HG03064 (cell line): ENCODE measurements around the gene TNNC1.

ENCODE experiments used
- ATAC-seq: cut with Tn5 transposase; IDR thresholded peaks from one replicate; pipeline ENCODE4 v1.9.1; 2021; ENCODE audit warnings: low read depth; ENCODE audit not compliant: unreplicated experiment

The TNNC1 gene

DNA sequence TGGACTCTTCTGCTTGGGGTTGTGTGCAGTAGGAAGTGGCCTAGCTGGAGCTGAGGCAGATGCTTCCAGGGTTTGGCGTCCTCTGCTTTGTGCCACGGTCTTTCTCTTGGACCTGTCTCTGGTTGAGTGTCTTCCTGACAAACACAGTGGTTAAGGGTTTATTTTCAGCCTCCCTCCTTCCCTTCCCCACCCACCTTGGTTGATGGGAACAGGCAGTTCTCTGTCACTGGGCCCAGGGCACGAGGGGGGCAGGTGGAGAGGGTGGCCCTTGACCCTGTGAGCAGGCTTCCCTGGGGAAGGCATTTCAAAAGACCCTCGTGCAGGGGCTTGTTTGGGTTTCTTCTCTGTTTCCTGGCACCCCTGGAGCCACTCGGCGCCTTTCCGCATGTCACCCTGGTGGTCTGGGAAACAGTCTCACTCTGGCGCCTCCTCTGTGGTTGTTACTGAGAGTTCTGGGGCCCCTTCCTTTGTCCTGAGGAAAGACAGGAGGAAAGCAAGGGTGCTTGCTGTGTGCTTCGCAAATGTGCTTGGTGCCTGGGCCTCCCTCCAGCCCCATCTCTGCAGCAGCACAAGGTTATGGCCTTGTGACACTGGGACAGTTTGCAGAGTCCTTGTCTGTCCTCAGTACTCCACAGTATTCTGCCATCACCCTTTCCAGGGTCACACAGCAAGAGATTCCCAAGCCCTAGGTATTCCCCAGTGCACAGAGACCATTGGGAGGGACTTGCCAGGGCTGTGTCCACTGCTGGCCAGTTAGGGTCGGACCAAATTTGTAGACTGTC lies 31.0 kb upstream of the TNNC1 start:
- no peak for ATAC-seq

DNA sequence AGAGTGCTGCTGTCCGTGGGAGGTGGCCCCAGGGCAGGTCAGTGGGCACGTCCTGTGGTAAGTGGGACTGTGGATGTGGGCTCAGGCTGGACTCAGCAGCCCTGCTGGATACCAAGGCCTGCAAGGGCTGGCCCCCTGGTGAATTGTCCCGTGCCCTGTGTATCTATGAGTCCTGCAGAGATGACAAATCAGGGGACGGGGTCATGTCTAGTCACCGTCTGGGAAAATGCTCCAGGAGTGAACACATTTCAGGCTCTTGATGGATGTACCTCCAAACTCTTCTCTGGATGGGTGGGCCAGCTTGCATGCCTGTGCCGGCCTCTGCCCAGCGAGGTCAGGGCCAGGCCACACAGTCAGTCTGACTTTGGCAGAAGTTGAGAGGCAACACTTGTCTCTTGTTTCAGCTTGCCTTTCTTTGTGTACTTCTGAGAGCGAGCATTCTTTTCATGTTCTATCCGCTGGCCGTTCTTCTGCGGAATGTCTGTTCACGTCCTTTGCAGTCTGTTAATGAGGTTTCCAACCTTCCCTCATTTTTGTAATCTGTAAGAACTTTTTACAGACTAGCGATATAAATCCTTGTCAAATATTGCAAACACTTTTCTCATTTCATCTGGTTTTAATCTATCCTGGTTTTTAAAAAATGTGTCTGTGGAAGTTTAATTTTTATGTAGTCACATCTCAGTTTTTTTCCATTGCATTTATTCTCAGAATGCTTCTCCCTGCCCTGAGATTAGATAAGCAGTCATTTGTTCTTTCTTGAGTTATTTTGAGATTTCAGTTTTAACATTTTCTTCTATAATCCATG lies 29.9 kb upstream of the TNNC1 start:
- no peak for ATAC-seq

GRCh38 chr3:52483081-52483480 lies 29.2 kb upstream of the TNNC1 start:
- ATAC-seq: no peak

DNA sequence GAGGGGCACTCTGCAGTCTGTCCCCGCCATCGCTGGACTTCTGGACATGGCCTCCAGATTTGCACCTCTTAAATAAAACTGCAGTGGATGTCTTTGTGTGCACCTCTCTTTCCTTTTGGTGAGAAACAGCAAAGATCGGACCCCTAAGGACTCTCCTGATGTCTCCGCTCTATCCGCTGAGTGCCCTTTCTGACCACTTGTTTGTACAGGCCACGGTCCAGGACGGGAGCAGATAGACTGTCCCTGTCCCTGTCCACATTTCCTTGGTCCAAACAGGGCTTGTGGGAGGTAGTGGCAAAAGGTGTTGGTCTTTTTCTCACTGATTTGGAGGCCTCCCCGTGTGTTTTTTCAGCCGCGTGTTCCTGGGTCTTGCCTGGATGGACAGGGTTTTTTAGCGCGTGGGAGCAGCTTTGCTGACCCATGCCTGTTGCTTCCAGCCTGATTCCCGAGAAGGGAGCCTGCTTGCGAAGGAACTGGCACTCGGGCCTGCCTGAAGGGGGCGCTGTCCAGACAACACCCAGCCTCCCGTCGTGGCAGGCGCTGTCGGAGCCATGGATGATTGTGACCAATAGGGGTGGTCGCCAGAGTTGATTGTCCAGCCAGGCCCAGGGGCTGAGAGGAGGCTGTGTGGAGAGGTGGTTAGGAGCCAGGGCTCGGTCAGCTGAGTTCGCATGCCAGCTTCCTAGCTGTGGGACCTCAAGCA lies 28.1 kb upstream of the TNNC1 start:
- ATAC-seq: no peak

GRCh38 chr3:52480768-52481715 lies 27.2 kb upstream of the TNNC1 start:
- ATAC-seq: no peak

DNA sequence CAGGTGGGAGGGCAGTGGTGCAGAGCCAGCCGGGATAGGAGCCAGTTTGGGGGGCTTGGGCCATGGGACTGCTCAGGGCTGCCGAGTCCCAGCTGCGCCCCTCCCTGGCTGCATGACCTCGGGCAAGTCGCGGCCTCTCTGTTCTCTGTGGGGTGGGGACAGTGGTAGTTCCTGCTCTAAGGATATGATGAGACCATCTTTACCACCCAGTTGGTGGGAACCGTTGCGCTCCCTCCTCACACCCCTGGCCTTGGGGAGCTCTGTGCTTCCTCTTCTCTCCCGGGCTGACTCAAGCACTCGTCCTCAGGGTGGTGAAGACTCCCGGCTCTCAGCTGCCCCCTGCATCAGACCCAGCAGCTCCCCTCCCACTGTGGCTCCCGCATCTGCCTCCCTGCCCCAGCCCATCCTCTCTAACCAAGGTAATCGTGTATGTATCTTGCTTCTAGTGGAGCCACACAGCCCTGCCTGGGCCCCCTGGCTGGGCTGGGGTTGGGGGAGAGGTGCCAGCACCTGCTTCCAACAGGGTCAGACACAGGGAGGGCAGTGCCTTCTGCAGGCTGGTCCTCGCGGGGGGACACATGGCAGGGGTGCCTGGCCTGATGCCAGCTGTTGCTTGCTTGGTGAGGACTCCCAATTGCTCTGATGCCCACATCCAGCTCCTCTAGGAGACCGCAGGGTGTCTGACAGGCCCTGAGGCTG lies 26.2 kb upstream of the TNNC1 start:
- ATAC-seq: no peak

GRCh38 chr3:52479037-52479876 lies 25.4 kb upstream of the TNNC1 start:
- ATAC-seq: no peak

DNA sequence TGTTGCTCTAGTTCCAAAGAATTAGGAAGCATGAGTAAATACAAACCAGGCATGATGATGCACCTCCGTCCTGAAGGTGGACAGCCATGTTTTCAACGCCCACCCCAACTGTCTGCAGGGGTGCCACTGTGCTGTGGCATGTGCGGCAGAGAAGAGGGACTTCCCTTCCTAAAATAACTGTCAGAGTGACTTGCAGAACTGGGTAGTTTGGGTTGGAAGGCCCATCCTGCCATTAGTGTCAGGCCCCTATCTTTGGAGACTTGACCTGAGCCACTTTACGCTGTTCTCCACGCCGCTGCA lies 23.9 kb upstream of the TNNC1 start:
- ATAC-seq: no peak

GRCh38 chr3:52477076-52477795 lies 23.4 kb upstream of the TNNC1 start:
- no peak for ATAC-seq

DNA sequence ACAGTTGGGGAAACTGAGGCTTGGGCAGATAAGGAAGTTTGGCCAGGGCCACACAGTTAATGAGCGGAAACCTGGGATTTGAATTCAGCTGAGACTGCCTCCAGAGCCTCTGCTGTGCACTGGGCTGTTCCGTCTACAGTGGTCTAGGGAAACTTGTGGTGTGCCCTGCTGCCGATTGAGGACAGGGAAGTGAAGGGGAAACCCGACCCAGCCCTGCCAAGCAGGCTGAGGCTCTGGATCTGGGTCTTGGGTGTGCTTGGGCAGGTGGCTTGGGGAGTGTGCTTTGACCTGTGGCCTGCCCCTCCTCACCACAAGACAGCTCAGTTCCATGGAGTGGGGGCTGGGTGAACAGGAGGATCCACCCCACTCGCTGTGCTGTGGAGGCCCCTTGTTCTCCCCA lies 19.2 kb upstream of the TNNC1 start:
- ATAC-seq: no peak

GRCh38 chr3:52472239-52473000 lies 18.6 kb upstream of the TNNC1 start:
- no peak for ATAC-seq

DNA sequence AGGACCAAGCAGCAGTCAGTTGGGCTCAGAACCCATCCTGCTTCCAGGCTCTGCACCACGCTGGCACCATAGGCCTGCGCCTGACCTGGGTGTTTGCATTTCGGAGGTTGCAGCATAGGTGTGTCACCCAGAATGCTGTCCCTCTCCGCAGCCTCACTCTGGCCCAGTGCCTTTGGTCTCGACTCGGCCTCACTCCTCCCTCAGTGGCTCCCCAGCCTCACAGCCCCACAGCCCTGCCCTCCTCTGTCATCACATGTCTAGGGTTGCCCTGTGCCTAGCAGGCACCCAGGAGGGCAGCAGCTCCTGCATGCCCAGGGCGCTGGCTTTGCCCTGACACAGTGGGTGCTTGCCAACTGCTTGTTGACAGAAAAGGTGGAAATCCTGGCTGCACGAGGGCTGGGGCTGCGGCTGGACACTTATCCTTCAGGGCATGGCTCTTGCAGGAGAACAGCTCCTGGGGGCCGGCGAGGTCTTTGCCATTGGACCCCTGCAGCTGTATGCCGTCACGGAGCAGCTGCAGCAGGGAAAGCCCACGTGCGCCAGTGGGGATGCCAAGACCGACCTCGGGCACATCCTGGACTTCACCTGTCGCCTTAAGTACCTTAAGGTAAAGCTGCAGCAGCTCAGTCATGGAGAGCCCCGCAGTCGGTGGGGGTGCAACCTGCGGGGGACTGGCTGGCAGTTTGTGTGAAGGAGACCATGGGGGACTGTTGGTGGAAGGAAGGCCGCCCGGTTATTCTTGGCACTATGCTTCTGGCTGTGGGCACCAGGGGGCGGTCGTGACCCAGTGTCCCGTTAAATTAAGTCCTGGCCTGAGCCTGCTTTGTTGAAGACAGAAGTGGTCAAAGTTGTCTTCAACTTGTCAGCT lies 17.8 kb upstream of the TNNC1 start:
- no peak for ATAC-seq

GRCh38 chr3:52470920-52471319 lies 17.1 kb upstream of the TNNC1 start:
- no peak for ATAC-seq

- no peak for ATAC-seq
These were observed 15.2 kb upstream of the TNNC1 start for GRCh38 chr3:52469001-52469400.

DNA sequence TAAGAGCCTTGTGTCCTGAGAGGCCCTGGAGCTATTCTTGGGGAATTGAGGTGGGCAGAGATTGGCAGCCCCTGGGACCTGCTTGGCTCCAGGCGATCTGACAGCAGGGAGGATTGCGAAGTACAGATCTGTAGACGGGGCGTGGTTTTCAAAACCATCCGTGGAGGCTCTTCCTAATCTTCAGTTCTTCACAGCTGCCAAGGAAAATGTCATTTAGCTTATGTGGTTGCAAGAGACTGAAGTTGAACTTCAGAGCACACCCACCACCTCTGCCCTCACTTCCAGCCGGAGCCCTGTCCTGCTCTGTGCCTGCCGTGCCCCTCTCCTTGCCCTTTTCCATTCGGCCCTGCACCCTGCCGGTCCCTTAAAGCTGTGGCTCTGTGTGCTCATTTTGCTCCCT lies 14.5 kb upstream of the TNNC1 start:
- no peak for ATAC-seq

DNA sequence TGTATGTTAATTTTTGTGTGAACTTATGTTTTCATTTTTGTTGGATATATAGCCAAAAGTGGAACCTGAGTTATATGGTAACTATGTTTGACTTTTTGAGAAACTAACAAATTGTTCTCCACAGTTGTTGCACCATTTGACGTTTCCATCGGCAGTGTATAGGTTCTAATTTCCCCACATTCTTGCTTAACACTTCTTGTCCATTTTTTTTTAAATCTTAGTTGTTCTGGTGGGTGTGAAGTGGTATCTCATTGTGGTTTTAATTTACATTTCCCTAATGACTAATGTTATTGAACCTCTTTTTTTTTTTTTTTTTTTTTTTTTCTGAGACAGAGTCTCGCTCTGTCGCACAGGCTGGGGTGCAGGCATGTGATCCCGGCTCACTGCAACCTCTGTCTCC lies 9.6 kb upstream of the TNNC1 start:
- no peak for ATAC-seq

DNA sequence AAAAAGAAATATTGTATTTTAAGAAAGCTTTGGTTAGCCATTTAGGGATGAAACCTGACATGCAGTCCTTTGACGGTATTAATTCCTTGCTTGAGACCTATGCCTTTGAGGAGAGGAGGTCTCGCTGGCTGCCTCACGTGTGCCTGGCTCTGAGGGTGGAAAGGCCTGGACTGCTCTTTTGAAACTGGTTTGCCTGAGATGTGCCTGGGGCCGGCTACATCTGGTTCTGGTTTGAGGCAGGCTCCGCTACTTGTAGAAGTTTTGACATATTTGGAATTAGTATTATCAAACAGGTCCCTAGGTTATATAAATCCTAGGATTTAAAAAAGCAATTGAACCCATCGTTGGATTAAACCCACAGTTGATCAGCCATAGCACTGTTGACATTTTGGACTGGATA lies 8.0 kb upstream of the TNNC1 start:
- no peak for ATAC-seq
